NCI-H1048 (cell line): ENCODE results near the gene RBBP5.

Experiments
- DNase-seq: peaks from one replicate; lab custom pipeline; 2025; lab: John Stamatoyannopoulos, UW

Gene RBBP5

GRCh38 chr1:205074084-205074483, 47.7 kb downstream of the RBBP5 start:
- no peak for DNase-seq

GRCh38 chr1:205073511-205073910, 48.3 kb downstream of the RBBP5 start:
- no peak for DNase-seq

GRCh38 chr1:205072881-205073280, 48.9 kb downstream of the RBBP5 start:
- no peak for DNase-seq

DNA sequence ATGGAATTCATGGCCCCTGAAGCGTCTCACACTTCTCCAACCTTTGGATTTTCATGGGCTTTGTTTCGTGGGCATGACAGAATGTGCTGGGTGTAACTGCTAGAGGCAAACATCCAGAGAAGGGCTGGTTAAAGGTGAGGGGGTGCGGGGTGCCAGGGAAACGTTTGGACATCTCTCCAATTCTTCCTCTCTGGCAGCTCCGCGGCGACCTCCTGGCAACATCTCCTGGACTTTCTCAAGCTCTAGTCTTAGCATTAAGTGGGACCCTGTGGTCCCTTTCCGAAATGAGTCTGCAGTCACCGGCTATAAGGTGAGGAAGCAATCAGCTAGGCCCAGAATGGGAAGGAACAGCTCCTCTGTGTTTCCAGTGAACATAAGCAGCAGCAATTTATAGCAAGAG, 49.5 kb downstream of the RBBP5 start:
- no peak for DNase-seq

DNA sequence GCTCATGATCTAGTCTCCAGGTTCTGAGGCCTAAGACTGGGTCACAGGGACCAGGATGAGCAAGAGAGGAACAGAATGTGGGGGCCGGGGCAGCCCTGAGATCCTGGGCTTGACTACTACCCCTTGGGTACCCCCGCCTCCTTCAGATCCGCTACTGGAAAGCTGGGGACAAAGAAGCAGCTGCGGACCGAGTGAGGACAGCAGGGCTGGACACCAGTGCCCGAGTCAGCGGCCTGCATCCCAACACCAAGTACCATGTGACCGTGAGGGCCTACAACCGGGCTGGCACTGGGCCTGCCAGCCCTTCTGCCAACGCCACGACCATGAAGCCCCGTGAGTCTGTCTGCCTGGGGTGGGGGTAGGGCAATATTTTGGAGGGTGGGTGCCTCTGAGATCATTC, 50.0 kb downstream of the RBBP5 start:
- DNase-seq, result no peak

DNA sequence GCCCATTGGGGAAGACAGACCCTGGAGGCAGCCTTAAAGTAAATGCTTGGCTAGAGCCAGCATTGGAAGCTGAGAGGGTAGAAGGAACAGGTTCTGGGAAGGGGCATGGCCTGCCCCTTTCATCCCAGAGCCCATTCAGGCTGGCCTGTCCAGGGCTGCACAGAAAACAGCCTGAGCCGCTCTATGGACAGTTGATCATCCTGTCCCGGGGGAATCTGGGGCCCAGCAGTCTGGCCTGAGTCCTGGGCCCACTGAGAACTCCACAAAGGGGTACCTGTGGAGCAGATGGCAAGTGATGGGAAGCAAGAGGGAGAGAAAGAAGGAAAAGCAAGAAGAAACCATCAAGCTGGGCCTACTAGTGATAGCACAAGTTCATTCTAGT, 50.8 kb downstream of the RBBP5 start:
- DNase-seq, result no peak

DNA sequence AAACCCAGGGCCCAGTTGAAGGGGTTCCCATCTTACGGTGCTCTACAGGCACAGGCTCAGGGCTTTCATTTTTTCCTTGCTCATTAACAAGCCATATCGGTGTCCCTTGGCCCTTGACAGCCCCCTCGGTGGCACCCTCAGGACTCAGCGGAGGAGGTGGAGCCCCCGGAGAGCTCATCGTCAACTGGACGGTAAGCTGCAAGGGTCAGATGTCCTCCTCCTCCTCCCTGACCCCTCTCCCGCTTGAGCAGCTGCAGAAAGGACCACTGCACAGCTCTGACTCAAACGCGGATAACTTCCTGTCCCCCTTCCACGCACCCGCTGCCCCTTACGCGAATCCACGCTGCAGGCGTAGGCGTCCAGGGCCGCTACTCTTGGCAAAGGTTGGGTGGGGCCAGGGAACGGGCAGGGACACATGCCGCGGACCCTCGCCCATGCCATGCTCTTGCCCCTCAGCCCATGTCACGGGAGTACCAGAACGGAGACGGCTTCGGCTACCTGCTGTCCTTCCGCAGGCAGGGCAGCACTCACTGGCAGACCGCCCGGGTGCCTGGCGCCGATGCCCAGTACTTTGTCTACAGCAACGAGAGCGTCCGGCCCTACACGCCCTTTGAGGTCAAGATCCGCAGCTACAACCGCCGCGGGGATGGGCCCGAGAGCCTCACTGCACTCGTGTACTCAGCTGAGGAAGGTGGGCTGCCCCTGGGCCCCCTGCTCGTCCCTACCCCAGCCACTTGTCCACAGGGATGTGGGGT, 52.2 kb downstream of the RBBP5 start:
- DNase-seq, result no peak

GRCh38 chr1:205068457-205069040, 53.2 kb downstream of the RBBP5 start:
- no peak for DNase-seq

GRCh38 chr1:205068001-205068400, 53.8 kb downstream of the RBBP5 start:
- no peak for DNase-seq

DNA sequence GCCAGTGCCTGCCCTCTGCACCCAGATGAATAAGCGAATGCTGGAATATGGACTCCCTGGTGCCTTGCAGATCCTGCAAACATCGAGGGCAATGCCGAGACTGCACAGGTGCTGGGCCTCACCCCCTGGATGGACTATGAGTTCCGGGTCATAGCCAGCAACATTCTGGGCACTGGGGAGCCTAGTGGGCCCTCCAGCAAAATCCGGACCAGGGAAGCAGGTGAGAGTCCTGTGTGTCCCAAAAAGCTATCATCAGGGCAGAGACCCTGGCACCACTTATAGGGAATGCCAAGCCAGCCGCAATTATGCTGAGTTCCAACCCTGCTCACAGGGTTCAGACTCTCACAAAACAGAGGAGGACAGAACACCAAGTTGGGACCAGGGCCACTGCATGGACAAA, 54.7 kb downstream of the RBBP5 start:
- no peak for DNase-seq

DNA sequence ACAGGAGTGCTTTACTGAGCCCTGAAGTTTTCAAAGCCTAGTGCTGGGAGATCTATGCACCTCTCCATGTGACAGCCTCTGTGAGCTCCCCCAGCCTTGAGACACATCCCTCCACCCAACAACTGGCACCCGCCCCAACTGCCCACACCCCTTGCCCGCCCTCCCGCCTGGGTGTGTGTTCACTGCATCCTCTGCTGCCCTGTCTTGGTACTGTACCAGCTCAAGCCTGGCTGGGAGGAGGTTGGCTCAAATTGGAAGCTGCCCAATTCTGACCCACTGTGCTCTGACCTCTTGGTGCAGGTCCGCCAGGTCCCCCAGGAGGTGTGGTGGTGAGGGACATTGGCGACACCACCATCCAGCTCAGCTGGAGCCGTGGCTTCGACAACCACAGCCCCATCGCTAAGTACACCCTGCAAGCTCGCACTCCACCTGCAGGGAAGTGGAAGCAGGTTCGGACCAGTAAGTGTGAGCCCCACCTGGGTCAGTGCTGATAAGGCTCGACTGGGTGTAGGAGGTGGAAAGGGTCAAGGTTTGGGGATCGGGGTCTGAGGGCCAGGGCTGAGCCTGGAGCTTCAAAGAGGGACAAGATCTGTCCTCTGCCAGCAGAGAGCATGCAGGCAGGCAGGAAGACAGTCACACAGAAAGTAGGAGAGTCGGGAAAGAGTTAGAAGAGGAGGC, 55.5 kb downstream of the RBBP5 start:
- no peak for DNase-seq

GRCh38 chr1:205065666-205066065, 56.1 kb downstream of the RBBP5 start:
- no peak for DNase-seq

- DNase-seq, result no peak
Observed at GRCh38 chr1:205064741-205065316, 56.9 kb downstream of the RBBP5 start.

DNA sequence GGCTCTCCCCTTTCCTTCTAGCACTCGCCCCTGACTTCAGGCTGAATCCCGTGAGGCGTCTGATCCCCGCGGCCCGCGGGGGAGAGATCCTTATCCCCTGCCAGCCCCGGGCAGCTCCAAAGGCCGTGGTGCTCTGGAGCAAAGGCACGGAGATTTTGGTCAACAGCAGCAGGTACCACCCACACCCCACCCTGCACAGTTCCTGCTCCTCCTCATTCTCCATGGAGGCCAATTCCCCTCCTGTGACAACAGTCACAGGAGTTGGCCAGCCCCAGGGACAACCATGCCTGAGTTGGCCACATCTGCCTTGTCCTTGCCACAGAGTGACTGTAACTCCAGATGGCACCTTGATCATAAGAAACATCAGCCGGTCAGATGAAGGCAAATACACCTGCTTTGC, 57.5 kb downstream of the RBBP5 start:
- no peak for DNase-seq

DNA sequence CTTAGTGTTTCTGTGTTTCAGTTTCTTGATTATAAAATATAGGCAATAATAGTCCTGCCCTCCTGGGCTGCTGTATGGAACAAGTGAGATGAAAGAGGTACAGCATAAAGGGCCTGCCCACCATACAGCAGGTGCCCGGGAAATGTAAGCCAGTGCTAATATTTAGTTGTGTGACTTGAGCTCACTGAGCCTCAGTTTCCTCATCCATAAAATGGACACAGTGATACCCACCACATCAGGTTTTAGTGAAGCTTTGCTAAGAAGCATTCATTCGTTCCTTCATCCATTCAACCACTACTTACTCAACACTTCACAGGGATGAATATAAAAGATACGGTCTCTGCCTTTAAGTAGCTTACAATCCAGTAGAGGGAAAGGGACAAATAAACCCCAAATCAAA, 58.9 kb downstream of the RBBP5 start:
- DNase-seq, result no peak

DNA sequence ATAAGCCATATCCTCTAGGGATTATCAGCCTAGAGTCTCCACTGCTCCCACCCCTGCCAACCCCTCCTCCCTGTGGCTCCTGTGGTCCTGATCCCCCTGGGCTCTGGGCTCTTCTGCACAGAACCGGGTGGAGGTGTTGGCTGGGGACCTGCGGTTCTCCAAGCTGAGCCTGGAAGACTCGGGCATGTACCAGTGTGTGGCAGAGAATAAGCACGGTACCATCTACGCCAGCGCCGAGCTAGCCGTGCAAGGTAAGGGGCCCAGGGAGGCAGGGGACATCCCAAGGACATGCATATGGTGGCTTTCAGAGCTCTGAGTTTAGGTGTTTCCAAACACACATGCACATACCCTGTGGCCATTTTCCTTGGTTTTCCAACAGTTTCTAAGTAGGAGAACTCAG, 59.5 kb downstream of the RBBP5 start:
- DNase-seq, result no peak

DNA sequence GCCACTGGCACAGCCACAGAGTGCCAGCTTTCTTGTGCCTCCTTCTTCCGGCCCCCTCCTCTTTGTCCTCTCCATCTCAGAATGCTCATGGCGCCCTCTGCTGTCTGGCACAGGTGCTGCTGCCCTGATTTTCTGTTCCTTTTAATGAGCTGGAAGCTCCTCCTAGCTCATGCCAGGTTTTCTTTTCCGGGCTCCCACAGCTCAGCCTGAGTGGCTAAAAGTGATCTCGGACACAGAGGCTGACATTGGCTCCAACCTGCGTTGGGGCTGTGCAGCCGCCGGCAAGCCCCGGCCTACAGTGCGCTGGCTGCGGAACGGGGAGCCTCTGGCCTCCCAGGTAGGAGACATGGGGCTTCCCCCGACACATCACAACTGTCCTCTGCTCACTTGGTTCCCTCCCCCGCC, 60.1 kb downstream of the RBBP5 start:
- DNase-seq, result peak; percentile 85

DNA sequence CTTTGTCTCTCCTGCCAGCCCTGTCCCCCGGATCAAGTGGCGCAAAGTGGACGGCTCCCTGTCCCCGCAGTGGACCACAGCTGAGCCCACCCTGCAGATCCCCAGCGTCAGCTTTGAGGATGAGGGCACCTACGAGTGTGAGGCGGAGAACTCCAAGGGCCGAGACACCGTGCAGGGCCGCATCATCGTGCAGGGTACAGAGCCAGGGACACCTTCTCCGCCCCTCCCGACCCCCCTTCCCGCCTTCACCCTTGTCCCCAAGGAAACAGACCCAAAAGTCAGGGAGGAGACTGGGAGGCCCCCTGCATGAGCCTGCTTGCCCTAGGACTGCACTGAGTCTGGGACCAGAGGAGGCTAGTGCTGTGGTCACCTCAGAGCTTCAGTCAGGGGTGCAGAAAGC, 60.6 kb downstream of the RBBP5 start:
- no peak for DNase-seq

- no peak for DNase-seq
Observed at GRCh38 chr1:205060746-205061145, 61.0 kb downstream of the RBBP5 start.

DNA sequence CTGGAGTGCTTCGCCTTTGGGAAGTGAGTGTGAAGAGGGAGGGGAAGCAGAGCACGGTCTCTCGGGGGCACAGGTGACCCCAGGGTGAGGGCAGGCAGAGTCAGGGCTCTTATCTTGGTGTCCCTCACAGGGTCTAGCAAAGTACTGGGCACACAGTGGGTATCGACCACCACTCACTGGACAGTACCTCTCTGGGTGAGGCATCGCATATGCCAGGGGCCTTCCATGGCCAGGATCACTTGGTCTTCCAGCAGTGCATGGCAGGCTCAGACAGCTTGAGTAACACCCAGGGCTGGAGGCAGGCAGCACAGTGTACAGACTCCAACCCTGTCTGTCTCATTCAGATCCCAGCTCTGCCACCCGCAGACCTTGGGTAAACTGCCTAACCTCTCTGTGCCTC, 62.1 kb downstream of the RBBP5 start:
- no peak for DNase-seq

- no peak for DNase-seq
Observed at GRCh38 chr1:205058853-205059252, 62.9 kb downstream of the RBBP5 start.

GRCh38 chr1:205057808-205058575, 63.8 kb downstream of the RBBP5 start:
- DNase-seq, result no peak
